Limb (tissue), 2 donors: ENCODE data around the gene CEBPB.

ENCODE experiments used
- DNase-seq, 2 donors: peaks; one replicate each; pipeline ENCODE4 v3.0.0-alpha.2; 2016; ENCODE audit errors: extremely low spot score in 2 of 2

Gene CEBPB

DNA sequence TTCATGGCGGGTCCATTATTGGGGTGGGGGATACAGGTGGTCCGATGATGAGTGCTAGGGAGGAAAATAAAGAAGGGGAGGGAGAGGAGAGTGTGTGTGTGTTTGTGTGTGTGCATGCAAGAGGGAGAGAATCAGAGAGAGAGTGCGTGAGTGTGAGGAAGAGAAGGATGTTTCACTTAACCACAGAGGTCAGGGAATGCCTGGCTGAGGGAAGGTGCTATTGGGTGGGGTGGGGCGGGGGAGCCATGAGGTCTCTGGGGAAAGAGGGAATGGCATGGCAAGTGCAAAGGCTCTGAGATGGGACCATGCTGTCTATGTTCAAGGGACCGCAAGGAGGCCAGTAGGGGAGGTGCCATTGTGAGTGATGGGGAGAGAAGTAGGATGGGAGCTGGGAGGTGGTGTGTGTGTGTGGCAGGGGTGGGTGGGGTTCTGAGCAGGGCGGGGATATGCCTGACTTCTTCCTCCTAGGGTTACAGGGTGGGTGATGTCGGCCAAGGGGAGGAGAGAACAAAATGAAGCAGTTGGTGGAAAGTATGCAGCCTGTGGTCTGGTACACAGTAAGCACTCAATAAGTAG is 23.0 kb downstream of the CEBPB start:
- DNase-seq = no peak

DNA sequence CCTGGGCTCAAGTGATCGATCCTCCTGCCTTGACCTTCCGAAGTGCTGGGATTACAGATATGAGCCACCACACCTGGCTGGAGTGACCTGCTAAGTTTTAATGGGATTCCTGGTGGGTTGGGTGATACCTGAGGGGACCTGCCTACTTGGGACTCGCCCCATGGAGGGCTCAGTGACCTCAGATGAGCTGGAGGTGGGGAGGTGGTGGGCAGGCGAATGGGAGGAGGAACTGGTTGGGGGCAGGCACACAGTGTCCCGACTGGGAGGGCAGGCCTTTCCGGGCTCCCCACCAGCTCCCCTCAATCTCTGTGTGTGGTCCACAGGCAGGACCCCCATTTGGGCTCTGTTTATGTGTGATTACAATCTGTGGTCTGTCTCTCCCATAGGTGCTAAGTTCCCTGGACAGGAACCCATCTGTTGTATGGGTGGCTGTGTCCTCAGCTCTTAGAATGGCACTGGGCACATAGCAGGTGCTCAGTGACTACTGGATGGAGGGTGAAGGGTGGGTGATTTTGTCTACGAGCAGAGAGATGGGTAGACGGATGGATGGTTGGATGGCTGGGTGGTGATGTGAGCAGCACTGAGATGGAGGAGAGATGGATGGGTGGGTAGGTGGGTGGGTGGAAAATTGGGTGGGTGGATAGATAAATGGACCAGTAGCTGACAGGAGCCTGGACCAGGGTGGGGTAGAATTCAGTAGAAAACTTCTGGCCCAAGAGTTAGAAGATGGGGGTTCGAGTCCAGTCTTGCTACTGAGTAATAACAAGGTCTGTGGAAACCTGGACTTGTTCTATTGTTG is 23.8 kb downstream of the CEBPB start:
- DNase-seq = no peak

DNA sequence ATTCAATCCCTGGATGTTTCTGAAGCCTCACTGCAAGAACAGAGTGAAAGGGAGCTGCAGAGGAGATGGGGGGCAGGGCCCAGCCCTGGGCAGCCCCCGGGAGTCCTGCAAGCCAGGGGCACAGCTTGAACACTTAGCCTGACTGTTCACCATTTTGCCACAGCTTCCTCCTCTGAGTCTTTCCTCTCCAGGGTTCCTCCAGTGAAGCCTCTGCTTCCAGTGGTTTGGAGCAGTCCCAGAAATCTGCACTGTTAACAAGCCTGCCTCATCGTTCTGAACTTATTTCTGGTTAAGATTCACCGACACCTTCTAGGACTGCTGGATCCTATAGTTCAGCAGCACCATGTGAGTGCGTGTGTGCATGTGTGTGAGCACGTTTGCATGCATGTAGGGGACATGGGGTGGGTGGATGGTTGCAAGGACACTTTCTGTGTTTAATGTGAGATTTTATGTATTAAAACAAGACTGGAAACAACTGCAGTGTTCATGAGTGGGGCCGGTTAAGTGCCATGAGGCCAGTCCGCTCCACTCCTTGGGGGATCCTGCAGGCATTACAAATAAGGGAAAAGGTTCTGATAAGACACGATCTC is 24.6 kb downstream of the CEBPB start:
- no peak for DNase-seq

DNA sequence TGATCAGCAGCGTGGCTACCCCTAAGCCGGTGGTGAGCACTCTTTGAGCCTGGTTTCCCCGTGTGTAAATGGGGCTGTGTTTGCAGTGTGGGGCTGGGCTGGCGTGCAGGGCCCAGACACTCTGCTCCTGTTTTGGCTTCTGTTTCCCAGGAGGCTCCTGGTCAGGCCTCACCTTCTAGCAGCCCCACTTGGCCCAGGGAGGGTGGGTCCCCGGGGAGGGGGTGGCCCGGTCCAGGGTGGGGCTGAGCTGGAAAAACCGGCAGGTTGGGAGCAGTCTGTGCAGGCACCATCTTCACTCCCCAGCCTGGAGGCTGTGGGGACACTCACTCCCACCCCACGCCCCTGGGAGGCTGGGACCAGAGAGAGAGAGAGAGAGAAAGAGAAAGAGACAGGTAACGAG is 25.3 kb downstream of the CEBPB start:
- no peak for DNase-seq

GRCh38 chr20:50216543-50217206 is 26.0 kb downstream of the CEBPB start:
- no peak for DNase-seq

DNA sequence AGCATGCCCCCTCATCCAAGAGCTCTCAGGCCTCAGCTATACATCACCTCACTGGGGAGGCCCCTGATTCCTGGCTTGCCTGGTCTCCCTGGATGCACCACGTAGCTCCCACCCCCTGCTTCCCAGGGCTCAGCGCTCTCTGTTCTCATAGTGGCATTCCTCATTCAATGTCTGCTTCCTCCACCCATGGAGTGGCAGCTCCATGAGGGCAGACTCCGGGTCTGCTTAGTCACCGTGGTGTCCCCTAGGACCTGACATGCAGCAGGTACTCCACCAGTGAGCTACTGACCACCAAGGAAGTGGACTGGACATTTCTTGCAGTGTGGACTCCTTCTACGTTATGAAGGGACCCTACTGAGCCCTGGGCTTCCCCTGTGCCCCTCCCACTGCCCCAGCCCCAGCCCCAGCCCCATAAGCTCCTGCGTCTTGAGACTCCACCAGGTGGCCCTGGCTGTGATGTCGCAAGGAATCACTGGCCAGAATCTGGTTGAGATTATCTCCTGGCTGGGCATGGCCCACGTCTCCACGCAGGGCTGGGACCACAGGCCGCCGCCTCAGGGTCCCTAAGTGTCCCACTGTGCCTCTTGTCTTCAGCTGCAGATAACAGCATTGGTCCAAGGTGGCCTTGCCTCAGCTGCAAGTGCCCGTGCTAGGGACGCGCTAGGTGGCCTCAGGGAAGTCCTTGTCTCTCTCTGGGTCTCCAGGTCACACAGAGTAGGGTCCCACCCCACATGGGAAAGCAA is 26.7 kb downstream of the CEBPB start:
- DNase-seq = no peak

GRCh38 chr20:50218987-50219435 is 28.4 kb downstream of the CEBPB start:
- DNase-seq = no peak

DNA sequence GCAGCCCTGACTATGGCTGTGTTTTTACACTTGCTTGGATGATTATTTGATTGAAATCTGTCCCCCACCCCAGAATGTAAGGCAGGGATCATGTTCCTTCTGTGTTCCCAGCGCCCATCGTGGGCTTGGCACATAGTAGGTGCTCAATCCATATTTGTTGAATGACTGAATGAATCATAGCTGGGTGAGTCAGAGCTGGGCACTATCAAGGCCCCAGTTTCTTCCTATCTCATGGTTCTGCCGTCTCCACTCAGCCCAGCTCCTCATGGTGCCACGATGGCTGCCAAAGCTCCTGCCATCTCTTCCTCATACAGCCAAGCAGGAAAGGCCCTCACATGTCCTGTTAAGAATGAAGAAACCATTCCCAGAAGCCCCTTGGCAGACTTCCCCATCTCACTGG is 29.0 kb downstream of the CEBPB start:
- no peak for DNase-seq

GRCh38 chr20:50220093-50220893 is 29.7 kb downstream of the CEBPB start:
- DNase-seq = no peak

DNA sequence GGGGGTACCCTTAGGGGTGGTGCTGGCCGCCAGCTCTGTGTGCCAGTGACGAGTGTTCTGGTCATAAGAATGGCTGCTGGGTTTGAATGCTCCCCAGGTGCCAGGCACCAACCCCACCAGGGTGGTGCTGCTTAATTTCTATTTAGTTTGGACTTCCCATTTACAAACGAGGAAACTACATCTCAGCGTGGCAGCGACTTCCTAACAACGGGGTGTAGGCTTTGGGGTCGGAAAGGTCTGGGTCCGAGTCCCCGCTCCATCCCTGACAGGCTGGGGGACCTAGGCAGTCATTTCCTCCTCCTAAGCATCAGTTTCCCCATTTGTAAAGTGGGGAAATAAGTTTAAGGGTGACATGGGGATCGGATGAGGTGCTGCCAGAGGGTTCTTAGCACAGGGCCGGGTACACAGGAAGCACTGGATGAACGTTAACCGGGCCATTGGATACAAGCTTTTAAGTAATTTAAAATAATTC is 30.3 kb downstream of the CEBPB start:
- no peak for DNase-seq

DNA sequence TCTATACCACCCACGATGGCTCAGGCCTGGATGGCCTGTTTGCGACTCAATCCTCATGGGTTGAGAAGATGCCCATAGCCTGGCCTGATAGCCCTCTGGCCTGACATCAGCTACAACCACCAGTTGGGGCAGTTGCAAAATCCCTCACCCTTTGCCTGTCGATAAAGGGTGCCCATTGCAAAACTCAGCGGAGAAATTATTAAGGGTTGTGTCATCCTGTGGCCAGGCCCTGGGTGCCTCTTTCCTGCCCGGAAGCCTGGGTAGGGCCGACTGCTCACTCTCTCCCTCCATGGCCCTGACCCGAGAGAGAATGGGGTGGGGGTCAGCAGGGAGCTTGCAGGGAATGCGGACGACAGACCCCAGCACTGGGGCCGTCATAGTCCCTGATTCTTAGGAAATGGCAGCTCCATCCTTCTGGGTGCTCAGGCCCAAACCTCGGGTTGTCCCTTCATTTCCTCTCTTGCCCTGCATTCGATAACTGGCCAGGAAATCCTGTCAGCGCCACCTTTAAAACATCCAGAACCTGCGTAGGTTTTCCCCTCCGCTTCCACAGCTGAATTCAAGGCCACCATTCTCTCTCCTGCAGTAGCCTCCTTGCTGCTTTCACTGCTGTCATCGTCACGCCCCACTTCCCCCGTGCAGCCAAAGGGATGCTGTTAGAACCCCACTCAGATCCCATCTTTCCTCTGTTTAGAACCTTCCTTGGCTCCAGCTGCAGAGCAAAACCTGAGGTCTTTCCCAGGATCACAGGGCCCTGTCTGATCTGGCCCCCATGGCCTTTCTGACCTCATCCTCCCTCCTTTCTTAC is 31.1 kb downstream of the CEBPB start:
- DNase-seq = no peak

- no peak for DNase-seq
Observed at GRCh38 chr20:50222309-50223038, 31.8 kb downstream of the CEBPB start.

DNA sequence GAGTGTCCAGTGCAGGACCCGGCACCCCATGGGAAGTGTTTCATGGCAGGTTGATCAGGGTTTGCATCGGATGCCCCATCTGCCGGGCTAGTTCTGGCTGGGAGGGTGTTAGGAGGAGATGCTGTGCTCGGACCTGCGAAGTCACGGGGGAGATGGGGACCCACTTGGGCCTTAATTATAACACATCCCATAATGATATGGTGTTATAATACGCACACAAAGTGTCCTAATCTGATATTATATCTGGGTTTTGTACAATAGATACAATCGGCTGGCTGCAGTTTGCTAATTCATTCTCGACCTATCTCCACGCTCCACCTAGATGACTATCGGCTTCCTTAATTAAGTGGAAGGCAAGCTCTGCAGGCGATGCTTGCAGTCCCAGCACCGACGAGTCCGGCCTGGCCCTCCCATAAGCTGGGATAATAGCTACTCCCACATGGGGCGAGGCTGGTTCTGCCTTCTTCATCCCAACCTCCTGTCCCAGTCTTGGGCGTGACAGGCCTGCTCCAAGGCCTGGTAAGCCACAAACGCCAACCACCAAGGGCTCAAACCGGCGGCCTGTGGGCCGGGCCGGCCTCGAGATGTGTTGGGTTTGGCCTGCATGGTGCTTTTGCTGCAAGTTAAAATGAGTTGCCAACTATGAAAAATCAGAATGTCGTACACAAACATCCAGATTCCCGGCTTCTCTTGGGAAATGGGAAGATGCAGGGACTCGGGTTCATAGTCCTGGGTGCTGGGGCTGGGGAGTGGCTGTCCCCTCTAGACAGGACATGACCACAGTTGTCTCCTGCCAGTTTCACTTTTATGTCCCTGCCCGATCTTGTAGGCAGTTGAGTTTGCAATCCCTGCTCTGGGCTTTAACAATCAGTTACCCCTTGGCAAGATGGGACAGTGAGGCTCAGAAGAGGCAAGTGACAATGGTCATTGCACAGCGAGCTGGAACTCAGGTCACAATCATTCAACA is 32.7 kb downstream of the CEBPB start:
- no peak for DNase-seq

GRCh38 chr20:50224052-50224451 is 33.4 kb downstream of the CEBPB start:
- DNase-seq = no peak

DNA sequence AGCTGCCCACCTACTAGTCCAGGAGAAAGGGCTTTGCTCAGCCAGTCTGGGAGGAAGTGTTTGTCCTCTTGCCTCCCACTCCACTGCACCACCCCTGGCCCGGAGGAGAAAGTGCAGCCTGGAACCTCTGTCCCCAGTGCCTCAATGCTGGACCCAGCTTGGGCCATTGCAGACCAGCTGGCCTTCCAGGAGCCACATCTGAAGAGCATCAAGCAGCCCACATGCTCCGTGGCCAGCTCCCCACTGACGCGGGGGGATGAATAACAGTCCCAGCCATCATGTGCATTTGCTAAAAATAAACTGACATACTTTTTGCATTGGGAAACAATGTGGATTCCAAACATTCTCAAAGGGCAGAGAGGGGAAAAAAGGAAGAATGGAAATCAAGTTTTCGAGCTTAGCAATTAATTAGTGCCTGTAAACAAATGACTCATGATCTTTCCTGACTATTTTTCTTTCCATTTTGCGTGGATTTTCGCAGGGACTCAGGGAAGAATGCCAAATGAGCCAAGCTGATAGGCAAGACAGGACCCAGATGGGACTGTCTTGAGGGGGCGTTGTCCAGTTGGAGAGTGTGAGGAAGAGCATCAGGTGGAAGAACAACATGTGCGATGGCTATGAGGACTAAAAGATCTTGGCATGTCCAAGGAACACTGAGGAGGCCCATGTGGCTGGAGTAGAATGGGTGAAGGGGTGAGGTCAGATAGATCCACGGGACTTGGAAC is 34.1 kb downstream of the CEBPB start:
- no peak for DNase-seq

DNA sequence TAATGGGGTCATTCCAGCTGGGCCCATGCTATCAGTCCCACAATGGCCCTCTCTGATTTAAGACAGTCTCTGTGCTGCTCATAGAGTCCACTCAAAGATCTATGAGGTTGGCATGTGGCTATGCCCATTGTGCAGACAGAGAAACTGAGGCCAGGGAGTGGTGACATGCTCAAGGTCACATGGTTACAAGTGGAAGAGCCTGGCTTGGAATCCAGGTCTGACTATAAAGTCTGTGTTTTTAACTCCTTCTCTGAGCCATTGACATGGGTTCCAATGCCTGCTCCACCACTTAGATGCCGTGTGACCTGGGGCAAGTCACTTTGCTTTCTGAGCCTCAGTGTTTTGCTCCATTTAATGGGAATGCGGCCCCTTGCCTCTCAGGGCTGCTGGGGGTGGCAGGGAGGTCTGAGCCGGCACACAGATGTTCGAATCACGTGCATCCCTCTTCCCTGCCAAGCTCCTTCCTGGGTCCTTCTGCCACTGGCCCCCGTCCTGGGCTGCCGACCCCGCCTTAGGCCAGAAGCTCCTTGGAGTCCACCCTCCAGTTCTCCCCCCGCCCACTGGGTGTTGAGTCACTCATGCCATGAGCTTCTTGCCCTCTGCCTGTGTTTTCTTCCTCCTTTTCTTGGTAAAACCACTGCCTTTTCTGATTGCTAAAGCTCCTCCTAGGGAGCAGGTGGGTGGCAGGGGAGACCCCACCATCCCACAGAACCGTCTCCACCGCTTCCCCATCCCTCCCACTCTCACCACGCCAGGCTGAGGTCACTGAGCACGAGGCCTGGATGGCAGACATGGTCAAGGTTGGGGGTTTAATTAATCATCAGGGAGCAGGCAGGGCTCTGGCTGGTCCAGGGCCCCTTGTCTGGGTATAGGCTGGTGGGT is 35.7 kb downstream of the CEBPB start:
- no peak for DNase-seq
